HepG2 (cell line): ENCODE data around the gene CEACAM16. TPM values are rescaled to one million over a fixed set of nuclear protein-coding genes. Genes with fewer than 3 reads are reported as not detected.

Experiments used
- ARHGAP35 ChIP-seq: sonication (generic); formaldehyde crosslinking; IDR thresholded peaks from 2 replicates; pipeline ENCODE4 v1.9.0; 2022; ENCODE audit warnings: mild to moderate bottlenecking, inconsistent platforms, moderate library complexity, missing genetic modification reagents, borderline replicate concordance
- ARID4A ChIP-seq: sonication (generic); formaldehyde crosslinking; IDR thresholded peaks from 2 replicates; pipeline ENCODE4 v1.5.0; 2020; ENCODE audit warnings: mild to moderate bottlenecking, missing genetic modification reagents, borderline replicate concordance
- CEBPB ChIP-seq: IDR thresholded peaks from 2 replicates; pipeline ENCODE4 v1.6.1; 2011; ENCODE audit warnings: low read depth, low read length, improper control_type of control experiment, borderline replicate concordance
- CSRNP1 ChIP-seq: sonication (generic); formaldehyde crosslinking; IDR thresholded peaks from 2 replicates; pipeline ENCODE4 v1.8.1; 2023; ENCODE audit warnings: mild to moderate bottlenecking, missing genetic modification reagents
- HNRNPH1 ChIP-seq: fragments of 200-400 bp; formaldehyde crosslinking; optimal IDR thresholded peaks from 2 replicates; pipeline ENCODE3; 2017; ENCODE audit warnings: mild to moderate bottlenecking, low read depth, low read length
- MEIS1 ChIP-seq: sonication (generic); formaldehyde crosslinking; IDR thresholded peaks from 2 replicates; pipeline ENCODE4 v1.9.0; 2021; ENCODE audit warnings: mild to moderate bottlenecking, missing genetic modification reagents, moderate library complexity, borderline replicate concordance
- MIER2 ChIP-seq: IDR thresholded peaks from 2 replicates; pipeline ENCODE4 v1.6.1; 2016; ENCODE audit warnings: missing biosample characterization, missing genetic modification reagents
- MXD3 ChIP-seq: IDR thresholded peaks from 2 replicates; pipeline ENCODE4 v1.6.1; 2016; ENCODE audit warnings: mild to moderate bottlenecking, missing biosample characterization, missing genetic modification reagents
- RFXAP ChIP-seq: sonication (generic); formaldehyde crosslinking; IDR thresholded peaks from 2 replicates; pipeline ENCODE4 v1.4.0; 2020; ENCODE audit warnings: missing genetic modification reagents, borderline replicate concordance
- SP2 ChIP-seq: sonication (generic); formaldehyde crosslinking; IDR thresholded peaks from 2 replicates; pipeline ENCODE4 v1.5.1; 2020; ENCODE audit warnings: mild to moderate bottlenecking, missing genetic modification reagents
- STAT5B ChIP-seq: sonication (generic); formaldehyde crosslinking; IDR thresholded peaks from 2 replicates; pipeline ENCODE4 v1.4.0; 2020; ENCODE audit warnings: missing genetic modification reagents
- TARDBP ChIP-seq: sonication (generic); formaldehyde crosslinking; IDR thresholded peaks from 2 replicates; pipeline ENCODE4 v1.8.0; 2022; ENCODE audit warnings: mild to moderate bottlenecking, missing genetic modification reagents
- TBX3 ChIP-seq: fragments of 450-650 bp; IDR thresholded peaks from 2 replicates; pipeline ENCODE4 v1.6.1; 2017; ENCODE audit warnings: antibody characterized with exemption, mild to moderate bottlenecking, inconsistent platforms, borderline replicate concordance
- ZBTB46 ChIP-seq: sonication (generic); formaldehyde crosslinking; IDR thresholded peaks from 2 replicates; pipeline ENCODE4 v1.4.0; 2020; ENCODE audit warnings: mild to moderate bottlenecking, missing genetic modification reagents, borderline replicate concordance
- ZBTB8A ChIP-seq: sonication (generic); formaldehyde crosslinking; IDR thresholded peaks from 2 replicates; pipeline ENCODE4 v1.4.0; 2020; ENCODE audit warnings: mild to moderate bottlenecking, low read depth, missing genetic modification reagents, borderline replicate concordance
- ZFP37 ChIP-seq: sonication (generic); formaldehyde crosslinking; IDR thresholded peaks from 2 replicates; pipeline ENCODE4 v1.4.0; 2020; ENCODE audit warnings: missing genetic modification reagents, borderline replicate concordance
- ZNF20 ChIP-seq: sonication (generic); formaldehyde crosslinking; IDR thresholded peaks from 2 replicates; pipeline ENCODE4 v1.4.0; 2020; ENCODE audit warnings: mild to moderate bottlenecking, moderate library complexity, missing genetic modification reagents
- ZNF350 ChIP-seq: sonication (generic); formaldehyde crosslinking; IDR thresholded peaks from 2 replicates; pipeline ENCODE4 v1.4.0; 2020; ENCODE audit warnings: mild to moderate bottlenecking, low read depth, missing genetic modification reagents, borderline replicate concordance
- ZNF766 ChIP-seq: sonication (generic); formaldehyde crosslinking; IDR thresholded peaks from 2 replicates; pipeline ENCODE4 v1.5.0; 2020; ENCODE audit warnings: missing genetic modification reagents, borderline replicate concordance
- ZSCAN12 ChIP-seq: sonication (generic); formaldehyde crosslinking; IDR thresholded peaks from 2 replicates; pipeline ENCODE4 v1.9.0; 2021; ENCODE audit warnings: mild to moderate bottlenecking, missing genetic modification reagents
- polyA plus RNA-seq, 8 experiments: library from polyadenylated mRNA; depleted of rRNA in 3 of 8; stranded (reverse) in 7 of 8; unstranded in 1 of 8; fragments of >200 nt; fragmentation: Illumina TruSeq in 4 of 8; extraction: Trizol in 4 of 8; gene quantifications; 2 replicates each; pipeline versions ENCODE4 v1.2.1 to v1.2.3, GENCODE V29; 2011 to 2016; ENCODE audit warnings: low read depth in 4 of 8, missing spikeins in 1 of 8, mixed read lengths in 1 of 8; ENCODE audit not compliant: insufficient read depth in 1 of 8
- total RNA-seq, 5 experiments: library from RNA; depleted of rRNA; stranded (reverse); fragments of >200 nt; fragmentation: Illumina TruSeq; extraction: Trizol; gene quantifications; 2 replicates each; pipeline ENCODE4 v1.2.3, GENCODE V29; 2016; ENCODE audit warnings: low read depth in 1 of 5

CEACAM16 gene
- total and polyA plus RNA-seq, 2 of the 13 experiments (the other 11 are each of a cell fraction or from before 2014, with no cell fraction given), result not detected

- TF ChIP-seq CEBPB, result no peak
- TF ChIP-seq ZSCAN12, result no peak
- no peak for TF ChIP-seq ZNF20 (CRISPR knock-in tag)
- TF ChIP-seq ZBTB46 (CRISPR knock-in tag), result peak; percentile 26; the same call in 1 of the 2 replicates
- peak; percentile 54; the same call in 1 of the 2 replicates for TF ChIP-seq TARDBP (CRISPR knock-in tag)
- TF ChIP-seq CSRNP1 (CRISPR knock-in tag), result 0 out of 2 replicates have a peak, but pooled peaks have one; percentile 29
- TF ChIP-seq SP2 (CRISPR knock-in tag), result no peak
- TF ChIP-seq ZNF766 (CRISPR knock-in tag), result no peak
- TF ChIP-seq ZBTB8A (CRISPR knock-in tag), result no peak
- no peak for TF ChIP-seq ZFP37 (CRISPR knock-in tag)
- peak; percentile 9; the same call in 1 of the 2 replicates for TF ChIP-seq TBX3
- no peak for TF ChIP-seq ARHGAP35
- TF ChIP-seq MEIS1 (CRISPR knock-in tag), result no peak
- no peak for TF ChIP-seq RFXAP
- no peak for TF ChIP-seq ZNF350
- no peak for TF ChIP-seq HNRNPH1
- no peak for TF ChIP-seq STAT5B (CRISPR knock-in tag)
- no peak for TF ChIP-seq MXD3 (CRISPR knock-in tag)
- peak; percentile 38; the same call in 1 of the 2 replicates for TF ChIP-seq ARID4A (CRISPR knock-in tag)
- no peak; the same call in 1 of the 2 replicates for TF ChIP-seq MIER2
Measured at GRCh38 chr19:44746946-44747738, 48.2 kb downstream of the CEACAM16 start (continued).
